ENCODE results near the gene HNRNPU. TPM values are rescaled to one million over a fixed set of nuclear protein-coding genes. Genes with fewer than 3 reads are reported as not detected.
"Not testable (repeated sequence)": the region's sequence is repeated elsewhere in the genome, so short reads cannot be mapped to it uniquely, and the experiment has no call there.

The HNRNPU gene
- total and polyA plus RNA-seq, 2 donors from 2014 or later, result 153 to 329 TPM

GRCh38 chr1:244834543-244835275 is 29.6 kb downstream of the HNRNPU start:
- no peak for FAIRE-seq
- H3K27ac ChIP-seq (ENCODE audit: low read depth in 2 of 2, low read length in 2 of 2), result peak overlapping the region; percentile 99 to 100
- H3K9me3 ChIP-seq (ENCODE audit: control insufficient read depth in 2 of 3, insufficient read depth in 1 of 3, low read length in 3 of 3), result no peaks in the 10 kb centered on the region
- peak overlapping the region; percentile 70 to 97 (median 89) for H3K9ac ChIP-seq (ENCODE audit: low read length in 3 of 3)
- peaks cover 0 to 17% (median 4%) of the 10 kb centered on the region in 3 donors for H3K4me1 ChIP-seq (ENCODE audit: control insufficient read depth in 2 of 3, insufficient read depth in 2 of 3, low read depth in 1 of 3, low read length in 3 of 3)
- H3K27me3 ChIP-seq (ENCODE audit: control insufficient read depth, insufficient read depth, low read length), result no peaks in the 10 kb centered on the region
- H3K4me3 ChIP-seq (ENCODE audit: low read length in 3 of 3), result peak overlapping the region; percentile 94 to 97 (median 97)
- intact Hi-C loops (cut with DNase I), result no loop called here
- TF ChIP-seq CTCF (IDR thresholded peaks at IDR 0.05; ENCODE audit: borderline replicate concordance, extremely low read depth, insufficient read depth), result no peak
- H3K36me3 ChIP-seq (ENCODE audit: control insufficient read depth in 2 of 3, insufficient read depth in 3 of 3, low read length in 3 of 3), result peaks cover 0 to 2% (median 0%) of the 10 kb centered on the region in 3 donors
- DNase-seq, result peak in 3 of 5 donors; percentile 95 to 98 (median 97)

- H3K36me3 ChIP-seq (ENCODE audit: control insufficient read depth in 2 of 3, insufficient read depth in 3 of 3, low read length in 3 of 3), result no peaks in the 10 kb centered on the region
- no peak for TF ChIP-seq CTCF (IDR thresholded peaks at IDR 0.05; ENCODE audit: borderline replicate concordance, extremely low read depth, insufficient read depth)
- DNase-seq (peak; percentile 62 to 92 (median 84)), FAIRE-seq (no peak)
- intact Hi-C loops (cut with DNase I), result no loop called here
- H3K4me1 ChIP-seq (ENCODE audit: control insufficient read depth in 2 of 3, insufficient read depth in 2 of 3, low read depth in 1 of 3, low read length in 3 of 3), result peaks cover 0 to 14% (median 4%) of the 10 kb centered on the region in 3 donors
- no peaks in the 10 kb centered on the region for H3K27me3 ChIP-seq (ENCODE audit: control insufficient read depth, insufficient read depth, low read length)
- H3K27ac ChIP-seq (ENCODE audit: low read depth in 2 of 2, low read length in 2 of 2), result peak overlapping the region; percentile 99 to 100
- H3K9me3 ChIP-seq (ENCODE audit: control insufficient read depth in 2 of 3, insufficient read depth in 1 of 3, low read length in 3 of 3), result no peaks in the 10 kb centered on the region
- H3K4me3 ChIP-seq (ENCODE audit: low read length in 3 of 3), result peak overlapping the region; percentile 94 to 97 (median 97)
- peak overlapping the region; percentile 70 to 97 (median 89) for H3K9ac ChIP-seq (ENCODE audit: low read length in 3 of 3)
Observed at GRCh38 chr1:244833734-244834542, 30.4 kb downstream of the HNRNPU start.

GRCh38 chr1:244833260-244833659 is 31.1 kb downstream of the HNRNPU start:
- H3K9me3 ChIP-seq (ENCODE audit: control insufficient read depth in 2 of 3, insufficient read depth in 1 of 3, low read length in 3 of 3); intact Hi-C loops (cut with DNase I); H3K36me3 ChIP-seq (ENCODE audit: control insufficient read depth in 2 of 3, insufficient read depth in 3 of 3, low read length in 3 of 3); H3K27me3 ChIP-seq (ENCODE audit: control insufficient read depth, insufficient read depth, low read length); FAIRE-seq: not testable (repeated sequence)
- peak overlapping the region; percentile 94 to 97 (median 97) for H3K4me3 ChIP-seq (ENCODE audit: low read length in 3 of 3)
- peak overlapping the region in 1 of 2 donors; percentile 99 for H3K27ac ChIP-seq (ENCODE audit: low read depth in 2 of 2, low read length in 2 of 2)
- peaks cover 0 to 14% (median 4%) of the 10 kb centered on the region in 3 donors for H3K4me1 ChIP-seq (ENCODE audit: control insufficient read depth in 2 of 3, insufficient read depth in 2 of 3, low read depth in 1 of 3, low read length in 3 of 3)
- peak overlapping the region in 2 of 3 donors; percentile 70 to 85 for H3K9ac ChIP-seq (ENCODE audit: low read length in 3 of 3)
- peak in 1 of 5 donors; percentile 47 for DNase-seq

GRCh38 chr1:244830639-244831038 is 33.7 kb downstream of the HNRNPU start:
- peak; percentile 53 for FAIRE-seq
- H3K4me3 ChIP-seq (ENCODE audit: low read length in 3 of 3), result no peak overlapping the region

More at GRCh38 chr1:244830639-244831038, 33.7 kb downstream of the HNRNPU start:
- H3K9me3 ChIP-seq (ENCODE audit: control insufficient read depth in 2 of 3, insufficient read depth in 1 of 3, low read length in 3 of 3), result no peaks in the 10 kb centered on the region
- H3K4me1 ChIP-seq (ENCODE audit: control insufficient read depth in 2 of 3, insufficient read depth in 2 of 3, low read depth in 1 of 3, low read length in 3 of 3), result no peaks in the 10 kb centered on the region
- H3K27me3 ChIP-seq (ENCODE audit: control insufficient read depth, insufficient read depth, low read length), result no peaks in the 10 kb centered on the region
- H3K36me3 ChIP-seq (ENCODE audit: control insufficient read depth in 2 of 3, insufficient read depth in 3 of 3, low read length in 3 of 3), result no peaks in the 10 kb centered on the region
- H3K9ac ChIP-seq (ENCODE audit: low read length in 3 of 3), result no peak overlapping the region
- intact Hi-C loops (cut with DNase I), result no loop called here
- no peak overlapping the region for H3K27ac ChIP-seq (ENCODE audit: low read depth in 2 of 2, low read length in 2 of 2)
- DNase-seq, result no peak
- no peak for TF ChIP-seq CTCF (IDR thresholded peaks at IDR 0.05; ENCODE audit: borderline replicate concordance, extremely low read depth, insufficient read depth)
